Activated CD4-positive, alpha-beta T cell treated with anti-CD3 and anti-CD28 coated beads, Interleukin-2, amount 10 ng/mL, durations not matched to agents 24 days and 14 days (primary cell): Measurements from ENCODE around the gene CLECL1. TPM values are rescaled to one million over a fixed set of nuclear protein-coding genes. Genes with fewer than 3 reads are reported as not detected.
A peak's percentile ranks its signal among the peaks of the same experiment; 100 is the strongest.
"Not testable (repeated sequence)": the region's sequence is repeated elsewhere in the genome, so short reads cannot be mapped to it uniquely, and the experiment has no call there.

Experiments used
- DNase-seq: peaks from one replicate; pipeline ENCODE4 v3.0.0; 2022
- H3K27ac Mint-ChIP-seq: one replicate; pipeline ENCODE4 v1.8.0; 2022; ENCODE audit warnings: mild to moderate bottlenecking, mixed read lengths
- H3K27me3 Mint-ChIP-seq: one replicate; pipeline ENCODE4 v1.8.0; 2022; ENCODE audit warnings: mixed read lengths
- H3K36me3 Mint-ChIP-seq: one replicate; pipeline ENCODE4 v1.8.0; 2022; ENCODE audit warnings: low read depth, mild to moderate bottlenecking, mixed read lengths
- H3K4me1 Mint-ChIP-seq: one replicate; pipeline ENCODE4 v1.8.0; 2021; ENCODE audit warnings: mixed read lengths
- H3K4me3 Mint-ChIP-seq: one replicate; pipeline ENCODE4 v1.8.0; 2022; ENCODE audit warnings: mild to moderate bottlenecking, moderate library complexity, mixed read lengths
- H3K9me3 Mint-ChIP-seq: one replicate; pipeline ENCODE4 v1.8.0; 2021; ENCODE audit warnings: mixed read lengths
- intact Hi-C: fragments of 100-400 bp; cut with micrococcal nuclease; formaldehyde crosslinking; loops from one replicate; pipeline ENCODE4 v1.15.1; 2023
- total RNA-seq: library from RNA; stranded (reverse); gene quantifications from 2 replicates; pipeline ENCODE4 v1.2.3, GENCODE V29; 2022

Gene CLECL1
- total RNA-seq, 1 donor from 2014 or later, result 9.1 TPM

GRCh38 chr12:9725213-9725870 is 7.6 kb downstream of the CLECL1 start:
- no peak for DNase-seq
- Mint-ChIP-seq H3K9me3 (no peaks in the 10 kb centered on the region), H3K27ac (no peak overlapping the region), H3K4me3 (no peak overlapping the region), H3K4me1 (peaks cover 38% of the 10 kb centered on the region), H3K36me3 (peaks cover 22% of the 10 kb centered on the region), H3K27me3 (peaks cover 3% of the 10 kb centered on the region)
- intact Hi-C loops, result no loop called here

- Mint-ChIP-seq H3K36me3 (peaks cover 22% of the 10 kb centered on the region), H3K27me3 (peaks cover 3% of the 10 kb centered on the region), H3K9me3 (no peaks in the 10 kb centered on the region), H3K4me1 (peaks cover 37% of the 10 kb centered on the region), H3K4me3 (no peak overlapping the region), H3K27ac (no peak overlapping the region)
- intact Hi-C loops, result no loop called here
- no peak for DNase-seq
These were observed 8.9 kb downstream of the CLECL1 start for GRCh38 chr12:9724023-9724422.

GRCh38 chr12:9721394-9722092 is 11.4 kb downstream of the CLECL1 start:
- Mint-ChIP-seq H3K4me3 (no peak overlapping the region), H3K36me3 (peaks cover 18% of the 10 kb centered on the region), H3K4me1 (peaks cover 36% of the 10 kb centered on the region), H3K27me3 (peaks cover 3% of the 10 kb centered on the region), H3K9me3 (no peaks in the 10 kb centered on the region), H3K27ac (no peak overlapping the region)
- no peak for DNase-seq
- intact Hi-C loops, result no loop called here

GRCh38 chr12:9719790-9720189 is 13.1 kb downstream of the CLECL1 start:
- H3K4me3 Mint-ChIP-seq, result no peak overlapping the region
- H3K36me3 Mint-ChIP-seq, result peaks cover 21% of the 10 kb centered on the region
- peaks cover 6% of the 10 kb centered on the region for H3K9me3 Mint-ChIP-seq
- peaks cover 38% of the 10 kb centered on the region for H3K4me1 Mint-ChIP-seq
- DNase-seq, result no peak
- peaks cover 3% of the 10 kb centered on the region for H3K27me3 Mint-ChIP-seq
- intact Hi-C loops, result no loop called here
- no peak overlapping the region for H3K27ac Mint-ChIP-seq

- no peak overlapping the region for H3K27ac Mint-ChIP-seq
- intact Hi-C loops, result no loop called here
These were observed 13.9 kb downstream of the CLECL1 start for GRCh38 chr12:9718968-9719367.

GRCh38 chr12:9717070-9717925 is 15.6 kb downstream of the CLECL1 start:
- Mint-ChIP-seq H3K36me3 (peaks cover 19% of the 10 kb centered on the region), H3K4me1 (peaks cover 33% of the 10 kb centered on the region), H3K27ac (no peak overlapping the region), H3K4me3 (no peak overlapping the region), H3K9me3 (peaks cover 6% of the 10 kb centered on the region), H3K27me3 (peaks cover 1% of the 10 kb centered on the region)
- intact Hi-C loops, result no loop called here
- DNase-seq, result no peak

More at GRCh38 chr12:9718968-9719367, 13.9 kb downstream of the CLECL1 start:
- peaks cover 19% of the 10 kb centered on the region for H3K36me3 Mint-ChIP-seq
- no peak overlapping the region for H3K4me3 Mint-ChIP-seq
- no peak for DNase-seq
- peaks cover 34% of the 10 kb centered on the region for H3K4me1 Mint-ChIP-seq
- peaks cover 6% of the 10 kb centered on the region for H3K9me3 Mint-ChIP-seq
- H3K27me3 Mint-ChIP-seq, result peaks cover 1% of the 10 kb centered on the region

- Mint-ChIP-seq H3K36me3 (peaks cover 18% of the 10 kb centered on the region), H3K4me1 (peaks cover 29% of the 10 kb centered on the region)
- H3K27ac Mint-ChIP-seq, H3K4me3 Mint-ChIP-seq, H3K9me3 Mint-ChIP-seq, DNase-seq, intact Hi-C loops, H3K27me3 Mint-ChIP-seq: not testable (repeated sequence)
These were observed 19.8 kb downstream of the CLECL1 start for GRCh38 chr12:9713032-9713558.

GRCh38 chr12:9711664-9712063 is 21.2 kb downstream of the CLECL1 start:
- H3K27ac Mint-ChIP-seq, result no peak overlapping the region
- H3K36me3 Mint-ChIP-seq, result peaks cover 21% of the 10 kb centered on the region
- H3K4me3 Mint-ChIP-seq, result no peak overlapping the region
- peaks cover 40% of the 10 kb centered on the region for H3K4me1 Mint-ChIP-seq
- no peaks in the 10 kb centered on the region for H3K27me3 Mint-ChIP-seq
- intact Hi-C loops, result no loop called here
- no peak for DNase-seq
- H3K9me3 Mint-ChIP-seq, result peaks cover 7% of the 10 kb centered on the region

- DNase-seq, result no peak
- intact Hi-C loops, result no loop called here
- peaks cover 29% of the 10 kb centered on the region for H3K36me3 Mint-ChIP-seq
- H3K27me3 Mint-ChIP-seq, result no peaks in the 10 kb centered on the region
- peaks cover 12% of the 10 kb centered on the region for H3K9me3 Mint-ChIP-seq
- H3K27ac Mint-ChIP-seq, result no peak overlapping the region
- H3K4me1 Mint-ChIP-seq, result peaks cover 45% of the 10 kb centered on the region
- H3K4me3 Mint-ChIP-seq, result no peak overlapping the region
These were observed 22.1 kb downstream of the CLECL1 start for GRCh38 chr12:9710584-9711375.

- DNase-seq, result no peak
- intact Hi-C loops, result loop anchor here (1.0 to 5.0 kb wide), 4 partner anchors 9 to 377 kb away; no protein-coding TSS in a partner anchor
- Mint-ChIP-seq H3K27me3 (no peaks in the 10 kb centered on the region), H3K27ac (peak overlapping the region; percentile 86), H3K9me3 (peaks cover 12% of the 10 kb centered on the region), H3K4me3 (no peak overlapping the region), H3K36me3 (peaks cover 38% of the 10 kb centered on the region), H3K4me1 (peaks cover 48% of the 10 kb centered on the region)
These were observed 24.0 kb downstream of the CLECL1 start for GRCh38 chr12:9708853-9709252.

- H3K36me3 Mint-ChIP-seq, result peaks cover 34% of the 10 kb centered on the region
- H3K4me3 Mint-ChIP-seq, result peak overlapping the region; percentile 77
- intact Hi-C loops, result loop anchor here (1.0 to 5.0 kb wide), 4 partner anchors 8 to 376 kb away; no protein-coding TSS in a partner anchor
- peak; percentile 89 for DNase-seq
- peaks cover 12% of the 10 kb centered on the region for H3K9me3 Mint-ChIP-seq
- H3K4me1 Mint-ChIP-seq, result peaks cover 44% of the 10 kb centered on the region
- H3K27ac Mint-ChIP-seq, result peak overlapping the region; percentile 86
- H3K27me3 Mint-ChIP-seq, result no peaks in the 10 kb centered on the region
These were observed 24.8 kb downstream of the CLECL1 start for GRCh38 chr12:9707864-9708808.

GRCh38 chr12:9707356-9707755 is 25.5 kb downstream of the CLECL1 start:
- Mint-ChIP-seq H3K9me3 (peaks cover 12% of the 10 kb centered on the region), H3K27me3 (no peaks in the 10 kb centered on the region), H3K4me1 (peaks cover 50% of the 10 kb centered on the region), H3K4me3 (peak overlapping the region; percentile 77), H3K36me3 (peaks cover 34% of the 10 kb centered on the region), H3K27ac (peak overlapping the region; percentile 86)
- intact Hi-C loops, result loop anchor here (5.0 kb wide), 1 partner anchor 375 kb away; no protein-coding TSS in a partner anchor
- DNase-seq, result peak; percentile 74
